ENCODE results near the gene OST4.

Gene OST4

GRCh38 chr2:27042985-27043634 lies 28.3 kb downstream of the OST4 start:
- no peak overlapping the region for H3K4me3 ChIP-seq (ENCODE audit: control insufficient read depth, low read depth, low read length)
- DNase-seq (ENCODE audit: low read depth), result peak; percentile 44
- no peak for TF ChIP-seq CTCF (IDR thresholded peaks at IDR 0.05; ENCODE audit: control insufficient read depth, insufficient read depth, low read depth, low read length, missing control alignments)

- TF ChIP-seq CTCF (IDR thresholded peaks at IDR 0.05; ENCODE audit: control insufficient read depth, insufficient read depth, low read depth, low read length, missing control alignments), result no peak
- no peak for DNase-seq (ENCODE audit: low read depth)
- no peak overlapping the region for H3K4me3 ChIP-seq (ENCODE audit: control insufficient read depth, low read depth, low read length)
Observed at GRCh38 chr2:27042159-27042661, 29.2 kb downstream of the OST4 start.

- no peak for TF ChIP-seq CTCF (IDR thresholded peaks at IDR 0.05; ENCODE audit: control insufficient read depth, insufficient read depth, low read depth, low read length, missing control alignments)
- H3K4me3 ChIP-seq (ENCODE audit: control insufficient read depth, low read depth, low read length), result no peak overlapping the region
- no peak for DNase-seq (ENCODE audit: low read depth)
Observed at GRCh38 chr2:27041752-27042151, 29.7 kb downstream of the OST4 start.

- H3K4me3 ChIP-seq (ENCODE audit: control insufficient read depth, low read depth, low read length), result no peak overlapping the region
- no peak for DNase-seq (ENCODE audit: low read depth)
- no peak for TF ChIP-seq CTCF (IDR thresholded peaks at IDR 0.05; ENCODE audit: control insufficient read depth, insufficient read depth, low read depth, low read length, missing control alignments)
Observed at GRCh38 chr2:27040282-27040681, 31.2 kb downstream of the OST4 start.

GRCh38 chr2:27039871-27040270 lies 31.6 kb downstream of the OST4 start:
- no peak for TF ChIP-seq CTCF (IDR thresholded peaks at IDR 0.05; ENCODE audit: control insufficient read depth, insufficient read depth, low read depth, low read length, missing control alignments)
- DNase-seq (ENCODE audit: low read depth), result no peak

GRCh38 chr2:27039426-27039825 lies 32.0 kb downstream of the OST4 start:
- H3K4me3 ChIP-seq (ENCODE audit: control insufficient read depth, low read depth, low read length), result no peak overlapping the region
- no peak for DNase-seq (ENCODE audit: low read depth)

More at GRCh38 chr2:27039871-27040270, 31.6 kb downstream of the OST4 start:
- H3K4me3 ChIP-seq (ENCODE audit: control insufficient read depth, low read depth, low read length), result no peak overlapping the region

More at GRCh38 chr2:27039426-27039825, 32.0 kb downstream of the OST4 start:
- TF ChIP-seq CTCF (IDR thresholded peaks at IDR 0.05; ENCODE audit: control insufficient read depth, insufficient read depth, low read depth, low read length, missing control alignments), result no peak
